Lung microvascular endothelial cell (primary cell): ENCODE data around the gene INTS3. TPM values are rescaled to one million over a fixed set of nuclear protein-coding genes. Genes with fewer than 3 reads are reported as not detected.

Source experiments
- DNase-seq, 2 donors: peaks; one replicate each; pipeline versions ENCODE4 v3.0.0 to v3.0.0-alpha.2; 2010; ENCODE audit warnings: low read depth in 2 of 2
- total RNA-seq: library from RNA; depleted of rRNA; stranded (reverse); fragments of >200 nt; gene quantifications from 2 replicates; pipeline ENCODE4 v1.2.1, GENCODE V29; 2014

INTS3 gene, protein sequence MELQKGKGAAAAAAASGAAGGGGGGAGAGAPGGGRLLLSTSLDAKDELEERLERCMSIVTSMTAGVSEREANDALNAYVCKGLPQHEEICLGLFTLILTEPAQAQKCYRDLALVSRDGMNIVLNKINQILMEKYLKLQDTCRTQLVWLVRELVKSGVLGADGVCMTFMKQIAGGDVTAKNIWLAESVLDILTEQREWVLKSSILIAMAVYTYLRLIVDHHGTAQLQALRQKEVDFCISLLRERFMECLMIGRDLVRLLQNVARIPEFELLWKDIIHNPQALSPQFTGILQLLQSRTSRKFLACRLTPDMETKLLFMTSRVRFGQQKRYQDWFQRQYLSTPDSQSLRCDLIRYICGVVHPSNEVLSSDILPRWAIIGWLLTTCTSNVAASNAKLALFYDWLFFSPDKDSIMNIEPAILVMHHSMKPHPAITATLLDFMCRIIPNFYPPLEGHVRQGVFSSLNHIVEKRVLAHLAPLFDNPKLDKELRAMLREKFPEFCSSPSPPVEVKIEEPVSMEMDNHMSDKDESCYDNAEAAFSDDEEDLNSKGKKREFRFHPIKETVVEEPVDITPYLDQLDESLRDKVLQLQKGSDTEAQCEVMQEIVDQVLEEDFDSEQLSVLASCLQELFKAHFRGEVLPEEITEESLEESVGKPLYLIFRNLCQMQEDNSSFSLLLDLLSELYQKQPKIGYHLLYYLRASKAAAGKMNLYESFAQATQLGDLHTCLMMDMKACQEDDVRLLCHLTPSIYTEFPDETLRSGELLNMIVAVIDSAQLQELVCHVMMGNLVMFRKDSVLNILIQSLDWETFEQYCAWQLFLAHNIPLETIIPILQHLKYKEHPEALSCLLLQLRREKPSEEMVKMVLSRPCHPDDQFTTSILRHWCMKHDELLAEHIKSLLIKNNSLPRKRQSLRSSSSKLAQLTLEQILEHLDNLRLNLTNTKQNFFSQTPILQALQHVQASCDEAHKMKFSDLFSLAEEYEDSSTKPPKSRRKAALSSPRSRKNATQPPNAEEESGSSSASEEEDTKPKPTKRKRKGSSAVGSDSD
- total RNA-seq, result 12.2 and 20.6 TPM in 2 replicates

DNA sequence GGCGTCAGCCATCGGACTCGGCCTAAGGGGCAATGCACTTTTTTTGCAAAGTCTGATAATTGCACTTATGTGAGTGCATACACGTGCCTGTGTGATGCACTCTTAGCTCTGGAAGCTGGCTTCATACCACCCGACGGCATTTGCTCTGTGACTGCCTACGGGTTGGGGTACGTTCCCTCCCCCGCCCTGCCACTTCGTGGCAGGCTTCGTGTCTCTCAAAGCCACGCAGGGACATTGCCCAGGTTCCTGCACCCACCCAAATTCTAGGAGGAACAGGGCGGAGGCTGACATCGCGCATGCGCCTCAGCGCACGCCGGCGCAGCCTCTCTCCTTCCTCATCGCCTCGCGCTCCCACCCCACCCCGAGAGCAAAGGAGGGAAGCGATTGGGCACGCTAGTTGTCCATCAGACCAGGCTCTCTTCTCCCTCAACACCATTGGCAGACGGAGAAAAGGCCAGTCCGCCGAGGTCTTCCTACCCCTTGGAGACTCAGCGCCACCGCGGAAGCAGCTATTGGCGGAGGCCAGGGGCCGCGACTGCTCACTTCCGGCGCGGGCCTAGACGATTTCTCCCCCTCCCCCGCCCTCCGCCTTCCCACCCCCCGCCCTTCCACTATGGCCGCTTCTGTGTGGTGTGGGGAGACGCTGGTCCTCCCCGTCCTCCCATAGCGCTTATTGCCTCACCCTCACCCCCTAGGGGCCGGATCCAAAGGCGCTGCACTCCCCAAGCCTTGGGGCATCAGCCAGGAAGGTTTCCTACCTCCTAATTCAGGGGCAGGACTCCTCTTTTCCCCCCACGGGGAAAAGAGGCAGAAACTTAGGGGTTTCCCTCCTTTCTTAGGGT lies at the start of gene INTS3:
TSS of gene INTS3 (plus strand) at position 588 of the 842 bp plus-strand sequence. CDS start 585 bp downstream, outside the sequence.
- peak; percentile 99 to 100 for DNase-seq

DNA sequence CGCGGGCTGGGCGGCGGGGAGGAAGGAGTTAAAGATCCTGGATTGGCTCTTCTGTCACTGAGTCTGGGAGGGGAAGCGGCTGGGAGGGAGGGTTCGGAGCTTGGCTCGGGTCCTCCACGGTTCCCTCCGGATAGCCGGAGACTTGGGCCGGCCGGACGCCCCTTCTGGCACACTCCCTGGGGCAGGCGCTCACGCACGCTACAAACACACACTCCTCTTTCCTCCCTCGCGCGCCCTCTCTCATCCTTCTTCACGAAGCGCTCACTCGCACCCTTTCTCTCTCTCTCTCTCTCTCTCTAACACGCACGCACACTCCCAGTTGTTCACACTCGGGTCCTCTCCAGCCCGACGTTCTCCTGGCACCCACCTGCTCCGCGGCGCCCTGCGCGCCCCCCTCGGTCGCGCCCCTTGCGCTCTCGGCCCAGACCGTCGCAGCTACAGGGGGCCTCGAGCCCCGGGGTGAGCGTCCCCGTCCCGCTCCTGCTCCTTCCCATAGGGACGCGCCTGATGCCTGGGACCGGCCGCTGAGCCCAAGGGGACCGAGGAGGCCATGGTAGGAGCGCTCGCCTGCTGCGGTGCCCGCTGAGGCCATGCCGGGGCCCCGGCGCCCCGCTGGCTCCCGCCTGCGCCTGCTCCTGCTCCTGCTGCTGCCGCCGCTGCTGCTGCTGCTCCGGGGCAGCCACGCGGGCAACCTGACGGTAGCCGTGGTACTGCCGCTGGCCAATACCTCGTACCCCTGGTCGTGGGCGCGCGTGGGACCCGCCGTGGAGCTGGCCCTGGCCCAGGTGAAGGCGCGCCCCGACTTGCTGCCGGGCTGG lies 49.1 kb upstream of the INTS3 start, which contains the start of gene NPR1:
TSS of gene NPR1 (plus strand) at position 170 of the 818 bp plus-strand sequence. CDS start at position 591, 421 bp downstream.
- peak; percentile 31 to 32 for DNase-seq

DNA sequence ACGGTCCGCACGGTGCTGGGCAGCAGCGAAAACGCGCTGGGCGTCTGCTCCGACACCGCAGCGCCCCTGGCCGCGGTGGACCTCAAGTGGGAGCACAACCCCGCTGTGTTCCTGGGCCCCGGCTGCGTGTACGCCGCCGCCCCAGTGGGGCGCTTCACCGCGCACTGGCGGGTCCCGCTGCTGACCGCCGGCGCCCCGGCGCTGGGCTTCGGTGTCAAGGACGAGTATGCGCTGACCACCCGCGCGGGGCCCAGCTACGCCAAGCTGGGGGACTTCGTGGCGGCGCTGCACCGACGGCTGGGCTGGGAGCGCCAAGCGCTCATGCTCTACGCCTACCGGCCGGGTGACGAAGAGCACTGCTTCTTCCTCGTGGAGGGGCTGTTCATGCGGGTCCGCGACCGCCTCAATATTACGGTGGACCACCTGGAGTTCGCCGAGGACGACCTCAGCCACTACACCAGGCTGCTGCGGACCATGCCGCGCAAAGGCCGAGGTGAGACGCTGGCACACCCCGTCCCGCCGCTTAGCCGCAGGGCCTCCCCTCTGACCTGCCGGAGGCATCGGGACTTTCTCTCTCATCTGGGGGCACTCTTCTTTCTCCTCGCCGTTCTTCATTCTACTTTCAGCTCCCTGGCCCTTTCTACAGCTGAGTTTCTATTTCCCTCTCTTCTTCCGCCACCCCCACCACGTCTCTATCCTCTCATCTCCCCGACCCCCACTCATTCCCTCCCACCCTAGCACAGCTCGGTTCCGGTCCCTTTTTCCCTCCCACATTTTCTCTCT lies 48.3 kb upstream of the INTS3 start:
- DNase-seq, result peak; percentile 43 to 49

DNA sequence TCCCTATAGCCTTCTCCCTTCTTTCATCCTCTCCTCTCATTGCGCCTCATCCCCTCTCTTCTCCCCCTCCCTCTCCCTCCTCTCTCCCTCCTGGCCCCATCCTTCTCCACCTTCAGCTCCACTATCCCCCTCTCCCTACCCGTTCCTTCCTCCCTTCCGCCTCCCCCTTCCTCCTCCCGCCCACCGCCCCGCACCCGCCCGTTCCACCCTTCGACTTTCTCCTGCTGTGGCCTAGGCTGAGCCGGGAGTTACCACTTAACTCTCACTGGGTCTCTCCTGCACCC lies 47.8 kb upstream of the INTS3 start:
- DNase-seq, result no peak

DNA sequence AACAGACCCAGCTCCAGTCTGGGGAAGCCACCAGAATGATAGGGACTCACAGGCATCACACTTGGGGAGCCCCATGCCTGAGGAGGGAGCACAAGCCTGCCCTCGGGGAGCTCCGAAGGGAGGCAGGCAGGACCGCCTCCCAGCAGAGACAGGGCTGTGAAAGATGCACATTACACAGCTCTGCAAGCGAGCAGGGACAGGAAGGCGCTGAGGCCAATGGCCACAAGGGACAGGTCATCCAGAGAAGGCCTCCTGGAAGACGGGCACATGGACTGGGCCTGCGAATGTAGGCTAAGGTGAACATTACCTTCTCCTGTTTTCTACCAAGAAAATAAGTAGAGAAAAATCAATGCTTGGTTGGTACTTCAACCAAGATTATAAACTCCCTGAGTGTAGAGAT lies 45.1 kb upstream of the INTS3 start:
- no peak for DNase-seq

DNA sequence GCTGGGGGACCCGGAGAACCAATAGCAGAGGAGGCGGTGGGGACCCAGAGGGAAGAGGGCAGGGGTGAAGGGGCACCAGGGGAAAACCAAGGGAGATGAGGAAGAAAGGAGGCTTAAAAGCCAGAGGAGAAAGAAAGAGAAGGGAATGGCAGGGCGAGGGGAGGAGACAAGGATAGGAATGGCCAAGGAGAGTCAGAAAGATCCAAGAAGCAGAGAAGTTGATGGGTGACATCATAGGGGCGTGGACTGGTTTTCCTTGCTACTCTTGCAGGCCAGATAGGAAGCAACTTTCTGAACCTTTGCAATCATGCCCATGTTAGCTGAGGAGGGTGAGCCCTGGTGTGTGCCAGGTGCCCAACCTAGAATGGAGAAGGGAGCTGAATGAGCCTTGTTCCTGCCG lies 44.0 kb upstream of the INTS3 start:
- DNase-seq, result peak in 1 of 2 donors; percentile 39

DNA sequence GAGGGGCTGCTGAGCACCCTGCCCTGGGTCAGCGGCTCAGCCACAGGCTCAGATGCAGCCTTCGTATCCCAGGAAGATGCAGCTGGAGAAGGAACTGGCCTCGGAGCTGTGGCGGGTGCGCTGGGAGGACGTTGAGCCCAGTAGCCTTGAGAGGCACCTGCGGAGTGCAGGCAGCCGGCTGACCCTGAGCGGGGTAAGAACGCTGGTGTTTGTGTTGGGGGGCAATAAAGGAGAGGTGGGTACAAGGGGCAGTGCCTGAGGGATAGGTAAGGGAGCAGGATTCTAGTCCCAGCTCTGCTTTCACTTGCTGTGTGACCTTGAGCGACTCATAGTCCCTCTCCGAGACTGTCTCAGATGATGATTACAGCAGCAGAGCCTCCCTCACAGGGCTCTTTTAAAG lies 43.0 kb upstream of the INTS3 start:
- no peak for DNase-seq

DNA sequence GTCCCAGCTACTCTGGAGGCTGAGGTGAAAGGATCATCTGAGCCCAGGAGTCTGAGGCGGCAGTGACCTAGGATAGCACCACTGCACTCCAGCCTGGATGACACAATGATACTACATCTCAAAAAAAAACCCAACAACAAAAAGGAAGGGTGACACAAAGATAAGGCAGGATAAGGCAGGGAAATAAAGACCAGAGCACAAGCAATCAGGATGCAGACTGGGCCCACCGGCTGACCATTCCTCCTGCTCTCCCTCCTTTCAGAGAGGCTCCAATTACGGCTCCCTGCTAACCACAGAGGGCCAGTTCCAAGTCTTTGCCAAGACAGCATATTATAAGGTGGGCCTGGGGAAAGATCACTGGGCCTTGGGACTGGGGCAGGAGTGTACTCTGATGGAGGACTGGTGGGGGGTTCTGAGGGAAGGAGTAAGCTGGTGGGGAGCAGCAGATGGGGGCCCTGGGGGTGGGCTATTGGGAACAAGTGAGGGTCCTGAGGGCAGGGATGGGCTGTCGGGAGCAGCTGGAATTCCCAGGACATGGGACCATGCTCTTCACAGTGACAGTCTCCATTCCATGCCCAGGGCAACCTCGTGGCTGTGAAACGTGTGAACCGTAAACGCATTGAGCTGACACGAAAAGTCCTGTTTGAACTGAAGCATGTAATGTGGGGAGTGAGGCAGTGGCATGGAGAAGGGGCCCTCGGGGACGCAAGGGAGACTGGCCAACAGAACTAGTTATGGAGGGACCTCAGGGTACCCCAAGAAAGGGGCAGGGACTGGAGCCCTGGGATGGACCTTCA lies 42.1 kb upstream of the INTS3 start:
- no peak for DNase-seq

DNA sequence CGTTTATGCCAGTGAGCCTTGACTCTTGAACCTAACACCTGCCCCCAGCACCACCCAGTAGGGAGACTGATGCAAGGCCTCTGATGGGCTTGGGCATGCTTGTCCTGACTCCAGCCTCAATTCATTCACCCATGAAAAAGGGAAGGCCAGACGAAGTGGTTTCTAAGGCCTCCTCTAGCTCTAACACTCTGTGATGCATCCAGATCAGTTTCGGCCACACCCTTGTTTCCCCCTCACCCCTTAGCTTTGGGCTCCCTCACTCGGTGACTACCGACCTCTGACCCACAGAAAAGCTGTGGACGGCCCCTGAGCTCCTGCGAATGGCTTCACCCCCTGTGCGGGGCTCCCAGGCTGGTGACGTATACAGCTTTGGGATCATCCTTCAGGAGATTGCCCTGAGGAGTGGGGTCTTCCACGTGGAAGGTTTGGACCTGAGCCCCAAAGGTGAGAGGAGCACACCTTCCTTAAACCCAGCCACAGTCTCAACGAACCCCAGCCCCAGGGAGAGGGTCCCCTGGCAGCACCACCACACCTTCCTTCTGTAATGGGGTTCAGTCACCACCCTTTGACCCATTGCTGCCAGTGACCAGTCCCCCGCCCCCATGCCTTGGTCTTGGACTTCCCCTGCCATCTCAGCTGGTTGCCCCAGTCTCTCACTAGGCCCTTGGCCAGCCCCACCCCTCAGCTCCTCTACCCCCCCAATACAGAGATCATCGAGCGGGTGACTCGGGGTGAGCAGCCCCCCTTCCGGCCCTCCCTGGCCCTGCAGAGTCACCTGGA lies 40.3 kb upstream of the INTS3 start:
- no peak for DNase-seq

DNA sequence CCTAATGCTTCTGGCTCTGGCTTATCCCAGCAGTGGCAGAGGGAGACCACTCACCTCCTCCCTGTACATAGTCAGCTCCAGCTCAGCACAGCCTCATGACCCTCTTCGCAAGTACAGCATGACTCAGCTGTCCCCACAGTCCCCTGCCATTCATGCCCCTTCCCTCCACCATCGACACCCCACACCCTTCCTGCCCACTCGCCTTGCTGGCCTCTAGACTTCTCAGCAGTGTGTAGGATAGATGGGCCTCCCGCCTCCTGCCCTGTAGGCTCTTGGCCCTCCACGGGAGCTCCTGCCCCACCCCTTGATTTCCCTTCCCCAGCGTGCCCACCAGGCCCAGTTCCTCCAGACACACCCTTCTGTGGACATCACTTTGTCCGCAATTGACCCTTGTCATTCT lies 39.6 kb upstream of the INTS3 start:
- DNase-seq, result no peak

DNA sequence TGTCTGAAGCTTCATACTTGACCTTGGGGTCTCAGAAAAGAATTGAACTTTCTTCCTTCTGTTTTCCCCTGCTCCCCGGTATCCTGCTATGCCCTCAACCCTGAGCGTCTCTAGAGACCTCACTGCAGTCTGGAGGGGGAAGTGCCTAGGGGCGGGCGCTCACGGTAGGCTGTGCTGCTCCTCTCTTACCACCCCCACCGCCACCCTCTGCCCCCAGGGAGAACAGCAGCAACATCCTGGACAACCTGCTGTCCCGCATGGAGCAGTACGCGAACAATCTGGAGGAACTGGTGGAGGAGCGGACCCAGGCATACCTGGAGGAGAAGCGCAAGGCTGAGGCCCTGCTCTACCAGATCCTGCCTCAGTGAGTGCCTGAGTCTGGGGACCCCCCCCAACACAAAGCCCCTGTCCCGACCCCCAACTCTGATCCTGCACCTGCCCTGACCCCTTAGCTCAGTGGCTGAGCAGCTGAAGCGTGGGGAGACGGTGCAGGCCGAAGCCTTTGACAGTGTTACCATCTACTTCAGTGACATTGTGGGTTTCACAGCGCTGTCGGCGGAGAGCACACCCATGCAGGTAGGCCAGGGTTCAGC lies 39.0 kb upstream of the INTS3 start:
- no peak for DNase-seq

DNA sequence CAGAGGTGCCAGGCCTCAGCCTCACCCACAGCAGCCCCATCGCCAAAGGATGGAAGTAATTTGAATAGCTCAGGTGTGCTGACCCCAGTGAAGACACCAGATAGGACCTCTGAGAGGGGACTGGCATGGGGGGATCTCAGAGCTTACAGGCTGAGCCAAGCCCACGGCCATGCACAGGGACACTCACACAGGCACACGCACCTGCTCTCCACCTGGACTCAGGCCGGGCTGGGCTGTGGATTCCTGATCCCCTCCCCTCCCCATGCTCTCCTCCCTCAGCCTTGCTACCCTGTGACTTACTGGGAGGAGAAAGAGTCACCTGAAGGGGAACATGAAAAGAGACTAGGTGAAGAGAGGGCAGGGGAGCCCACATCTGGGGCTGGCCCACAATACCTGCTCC lies 34.4 kb upstream of the INTS3 start:
- no peak for DNase-seq

DNA sequence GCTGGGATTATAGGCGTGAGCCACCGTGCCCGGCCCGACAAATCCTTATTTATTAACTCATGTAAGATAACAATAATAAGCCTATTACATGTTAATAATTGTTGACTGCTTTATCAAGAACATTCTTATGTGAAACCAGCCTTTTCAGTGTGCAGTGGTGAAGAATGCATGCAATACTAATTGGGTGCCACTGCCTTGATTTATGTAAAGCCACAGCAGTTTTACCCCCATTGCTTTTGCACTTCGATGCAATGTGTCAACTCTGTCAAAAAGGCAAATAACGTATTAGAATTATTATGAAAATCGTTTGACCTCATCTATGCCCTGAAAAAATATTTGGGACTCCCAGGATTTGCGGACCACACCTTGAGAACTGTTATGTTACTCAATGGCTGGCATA lies 31.1 kb upstream of the INTS3 start:
- no peak for DNase-seq

DNA sequence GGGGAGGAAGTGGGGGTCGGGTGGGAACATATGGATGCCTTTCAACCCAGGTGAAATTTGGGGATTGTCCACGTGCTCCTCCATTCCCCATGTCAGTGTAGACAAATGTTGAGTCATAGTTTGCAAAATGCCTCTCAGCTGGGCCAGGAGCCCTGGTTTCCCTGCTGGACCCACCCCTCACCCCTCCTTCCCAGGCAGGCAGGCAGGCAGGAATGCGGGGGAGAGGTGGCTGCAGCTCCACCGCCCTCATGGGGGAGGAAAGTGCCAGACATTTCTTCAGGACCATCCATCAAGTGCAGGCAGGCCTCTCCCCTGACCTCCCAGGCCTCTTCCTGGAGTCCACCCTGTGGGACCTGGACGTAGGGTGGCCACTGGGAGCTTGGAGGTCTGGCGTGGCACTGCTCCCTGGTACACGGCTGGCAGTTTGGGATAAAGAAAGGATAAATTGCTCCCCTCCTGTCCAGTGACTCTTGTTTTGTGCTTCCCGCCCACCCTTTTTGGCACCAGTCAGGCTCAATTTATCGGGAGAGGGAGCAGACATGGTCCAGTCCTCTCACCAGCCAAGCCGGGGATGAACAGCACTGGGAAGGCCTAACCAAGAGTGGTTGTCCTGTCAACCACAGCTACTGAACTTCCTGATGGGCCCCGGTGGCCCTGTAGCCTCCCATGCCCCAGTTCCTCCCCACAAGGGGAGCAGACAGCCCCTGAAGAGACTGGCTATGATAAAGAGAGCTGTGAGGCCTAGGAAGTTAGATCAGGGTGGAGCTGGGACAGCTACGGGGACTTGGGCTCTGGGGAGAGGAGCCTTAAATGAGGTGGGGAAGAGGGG lies 30.4 kb upstream of the INTS3 start:
- DNase-seq, result peak in 1 of 2 donors; percentile 17

DNA sequence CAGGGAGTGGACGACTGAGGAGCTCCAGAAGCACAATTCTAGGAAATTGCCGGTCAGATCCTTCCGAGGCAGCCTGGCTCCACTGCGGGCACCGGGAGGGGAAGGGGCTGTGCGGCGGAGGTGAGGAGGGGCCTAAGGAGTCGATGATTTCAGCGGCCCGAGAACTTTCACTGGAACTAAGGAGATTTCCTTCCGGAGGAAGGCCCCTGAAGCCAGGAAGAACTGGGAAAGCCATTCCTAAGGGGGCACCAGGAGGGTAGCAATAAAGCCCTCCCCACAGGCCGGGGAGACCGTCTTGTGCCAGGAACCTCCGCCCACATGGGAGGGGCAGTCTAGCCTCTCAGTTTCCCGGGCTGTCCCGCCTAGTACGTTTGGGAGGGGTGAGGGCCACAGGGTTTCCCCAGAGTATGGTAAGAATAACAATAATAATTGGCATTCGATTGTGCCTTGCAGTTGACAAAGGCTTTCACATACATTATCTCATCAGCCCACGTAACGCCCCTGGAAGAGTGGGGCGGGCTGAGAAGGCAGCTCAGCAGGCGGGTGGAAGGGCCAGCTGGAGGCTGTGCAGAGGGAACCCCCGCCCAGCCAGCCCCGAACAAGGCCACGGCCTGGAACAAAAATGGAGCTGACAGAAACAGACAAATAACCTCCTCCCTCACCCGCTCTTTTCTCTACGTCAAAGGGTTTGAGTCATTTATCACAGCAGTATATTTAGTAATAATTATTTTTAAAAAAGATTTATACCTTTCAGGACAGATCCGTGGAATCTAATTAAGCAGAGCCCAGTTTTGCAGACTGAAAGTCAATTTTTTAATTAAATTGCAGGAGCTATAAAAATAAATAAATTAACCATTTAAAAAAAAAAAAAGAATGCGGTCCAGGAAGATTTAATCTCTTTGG lies 29.6 kb upstream of the INTS3 start:
- DNase-seq, result peak; percentile 41 to 79
